ENCODE measurements around the gene ACBD4. TPM values are rescaled to one million over a fixed set of nuclear protein-coding genes. Genes with fewer than 3 reads are reported as not detected.
A peak's percentile ranks its signal among the peaks of the same experiment; 100 is the strongest.

The ACBD4 gene
- total and polyA plus RNA-seq, 2 of the 13 experiments (the other 11 are each of a cell fraction or from before 2014, with no cell fraction given) = 16.1 to 26.9 TPM

DNA sequence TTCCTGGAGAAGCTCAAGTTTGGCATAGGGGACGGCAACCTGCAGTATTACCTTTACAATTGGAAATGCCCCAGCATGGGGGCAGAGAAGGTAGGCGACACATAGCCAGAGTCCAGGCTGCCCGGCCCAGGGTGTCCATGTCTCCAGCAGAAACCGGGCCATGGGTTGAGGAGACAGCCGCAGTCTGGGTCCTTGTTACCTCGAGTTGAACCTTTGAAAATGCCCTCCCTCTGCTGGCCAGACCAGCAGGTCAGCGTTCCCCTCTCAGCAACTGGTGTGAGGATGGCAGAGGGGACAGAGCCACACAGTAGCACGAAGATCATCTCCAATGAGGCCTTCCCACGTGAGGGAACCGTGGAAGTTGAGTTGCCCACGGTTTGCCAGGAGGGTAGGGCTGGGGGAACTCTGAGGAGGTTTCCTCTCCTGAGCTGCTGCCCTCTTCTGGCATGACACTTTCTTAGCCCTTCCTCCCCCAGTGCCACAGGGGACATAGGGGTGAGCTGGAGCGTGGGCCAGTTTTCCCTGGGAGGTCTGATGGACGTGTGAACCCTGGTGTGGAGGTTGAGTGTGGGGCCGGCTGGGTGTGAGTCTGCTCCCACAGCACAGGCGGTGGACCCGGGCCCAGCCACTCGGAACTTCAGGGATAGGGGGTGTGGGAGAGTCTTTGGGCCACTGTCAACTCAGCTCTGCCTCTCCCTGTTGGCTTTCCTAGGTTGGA lies 30.4 kb upstream of the ACBD4 start:
- Histone ChIP-seq H3K27me3 (ENCODE audit: control insufficient read depth in 1 of 2, insufficient read depth in 2 of 2, low read length in 2 of 2) (no peaks in the 10 kb centered on the region), H3K36me3 (replicated peaks in 1 of 2; ENCODE audit: control insufficient read depth in 1 of 2, insufficient read depth in 2 of 2, low read length in 2 of 2) (peaks cover 41 to 61% of the 10 kb centered on the region in 2 experiments), H3K9me3 (ENCODE audit: low read length) (no peaks in the 10 kb centered on the region), H4K20me1 (ENCODE audit: insufficient read depth, low read length) (no peaks in the 10 kb centered on the region), H3K4me1 (ENCODE audit: insufficient read depth, low read length) (peaks cover 30% of the 10 kb centered on the region), H3K27ac (ENCODE audit: extremely low read length, insufficient read depth, low read length) (no peak overlapping the region), H3K4me3 (replicated peaks in 1 of 3; ENCODE audit: insufficient read depth in 1 of 3, low read depth in 2 of 3, low read length in 3 of 3) (no peak overlapping the region), H3K79me2 (ENCODE audit: insufficient read depth, low read length) (no peaks in the 10 kb centered on the region), H3K9ac (ENCODE audit: insufficient read depth, low read depth, low read length) (no peak overlapping the region), H3K4me2 (ENCODE audit: low read depth, low read length) (no peak overlapping the region), H2AFZ (ENCODE audit: low read length) (no peak overlapping the region)
- FAIRE-seq = no peak
- no peak for DNase-seq (ENCODE audit: low spot score)
- no TSS peak for BruUV-seq (replicated peaks)
- CTCF ChIA-PET (ENCODE audit: low intra/inter-chr PET ratio, low total read pairs) = interaction anchor here (1.0 kb wide), 1 partner anchor 28 kb away, joined by 3 read pairs; the partner anchor contains the start of gene PLCD3
- POLR2A ChIA-PET = interaction anchor here (1.6 kb wide), 1 partner anchor 44 kb away, joined by 4 read pairs; the partner anchor contains the start of gene NMT1
- in situ Hi-C loops (cut with HindIII; ENCODE audit: extremely low pct_ligation_motif_present, low pct_unique_long_range_greater_than_20kb) (loop anchor here (10.0 kb wide), 1 partner anchor 180 kb away; no protein-coding TSS in a partner anchor), intact Hi-C loops (cut with micrococcal nuclease; ENCODE audit: unreplicated experiment) (no loop called here)
- 96% methylated on average over 17 of the region's 17 CpGs for WGBS (ENCODE audit: low lambda C conversion rate)
- no peak for ATAC-seq
- TF ChIP-seq CTCF (CRISPR knock-in tag; IDR thresholded peaks at IDR 0.05) = peak; percentile 24; the same call in 1 of the 2 replicates
- peak; percentile 78 for TF ChIP-seq AGO2 (optimal IDR thresholded peaks at IDR 0.05; ENCODE audit: low read depth, low read length)
- TF ChIP-seq MTA3 (CRISPR knock-in tag; IDR thresholded peaks at IDR 0.05) = no peak

DNA sequence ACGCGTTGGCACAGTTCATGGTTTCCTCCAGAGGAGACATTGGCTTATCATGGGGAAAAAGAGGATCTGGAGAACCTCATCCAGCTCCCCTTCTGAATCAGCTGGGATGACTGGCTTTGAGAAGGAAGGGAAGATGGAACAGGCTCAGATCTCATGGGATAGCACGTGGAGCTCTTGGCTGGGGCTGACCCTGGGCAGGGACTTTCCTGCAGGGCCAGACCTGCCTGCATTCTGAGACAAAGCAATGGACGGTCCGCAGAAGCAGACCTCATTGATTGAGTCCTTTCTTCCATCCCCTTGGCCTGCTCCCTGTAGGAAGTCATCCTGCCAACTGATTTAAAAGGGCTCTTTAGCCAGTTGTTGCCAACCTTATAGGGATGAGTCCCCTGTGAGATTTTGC lies 29.4 kb upstream of the ACBD4 start:
- CTCF ChIA-PET (ENCODE audit: low intra/inter-chr PET ratio, low total read pairs) = interaction anchor here (1.0 kb wide), 1 partner anchor 27 kb away, joined by 3 read pairs; the partner anchor contains the start of gene PLCD3
- TF ChIP-seq NFE2 (CRISPR knock-in tag; IDR thresholded peaks at IDR 0.05) (0 out of 2 replicates have a peak, but pooled peaks have one; percentile 17), ZBTB20 (CRISPR knock-in tag; IDR thresholded peaks at IDR 0.05; ENCODE audit: borderline replicate concordance, low read depth) (no peak)
- Histone ChIP-seq H3K9me3 (ENCODE audit: low read length) (no peaks in the 10 kb centered on the region), H3K4me2 (ENCODE audit: low read depth, low read length) (no peak overlapping the region), H3K9ac (ENCODE audit: insufficient read depth, low read depth, low read length) (no peak overlapping the region), H3K4me3 (replicated peaks in 1 of 3; ENCODE audit: insufficient read depth in 1 of 3, low read depth in 2 of 3, low read length in 3 of 3) (no peak overlapping the region), H4K20me1 (ENCODE audit: insufficient read depth, low read length) (no peaks in the 10 kb centered on the region), H3K4me1 (ENCODE audit: insufficient read depth, low read length) (peaks cover 37% of the 10 kb centered on the region), H3K27ac (ENCODE audit: extremely low read length, insufficient read depth, low read length) (no peak overlapping the region), H3K27me3 (ENCODE audit: control insufficient read depth in 1 of 2, insufficient read depth in 2 of 2, low read length in 2 of 2) (no peaks in the 10 kb centered on the region), H3K36me3 (replicated peaks in 1 of 2; ENCODE audit: control insufficient read depth in 1 of 2, insufficient read depth in 2 of 2, low read length in 2 of 2) (peaks cover 41 to 61% of the 10 kb centered on the region in 2 experiments), H3K79me2 (ENCODE audit: insufficient read depth, low read length) (no peaks in the 10 kb centered on the region), H2AFZ (ENCODE audit: low read length) (no peak overlapping the region)
- FAIRE-seq (no peak), DNase-seq (ENCODE audit: low spot score) (no peak), ATAC-seq (no peak)
- in situ Hi-C loops (cut with HindIII; ENCODE audit: extremely low pct_ligation_motif_present, low pct_unique_long_range_greater_than_20kb) = loop anchor here (10.0 kb wide), 1 partner anchor 181 kb away; no protein-coding TSS in a partner anchor
- WGBS (ENCODE audit: low lambda C conversion rate) = 95% methylated on average over 5 of the region's 5 CpGs
- intact Hi-C loops (cut with micrococcal nuclease; ENCODE audit: unreplicated experiment) = no loop called here
- POLR2A ChIA-PET = no interaction called here
- no TSS peak for BruUV-seq (replicated peaks)
